ENCODE data around the gene COL5A1. TPM values are rescaled to one million over a fixed set of nuclear protein-coding genes. Genes with fewer than 3 reads are reported as not detected.

Gene COL5A1
- total and polyA plus RNA-seq, 2 experiments from 2014 or later, result 211 to 812 TPM

DNA sequence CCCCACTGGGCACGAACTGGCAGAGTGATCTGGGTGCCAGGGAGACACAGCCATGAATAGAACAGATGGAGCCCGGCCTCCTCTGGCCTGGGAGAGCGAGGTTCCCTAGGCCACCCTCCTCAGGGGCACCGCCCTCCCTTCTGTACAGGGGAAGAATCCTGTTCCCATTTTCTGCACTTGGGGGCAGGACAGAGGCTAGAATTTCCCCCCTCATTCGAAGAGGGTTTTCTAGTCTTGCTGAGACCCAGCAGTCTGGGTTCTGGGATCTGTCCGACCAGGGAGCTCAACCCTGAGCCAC lies 52.7 kb downstream of the COL5A1 start:
- H3K27ac ChIP-seq, result no peak overlapping the region
- H3K4me1 ChIP-seq (ENCODE audit: insufficient read depth), result peaks cover 14% of the 10 kb centered on the region
- H3K9me2 ChIP-seq (ENCODE audit: insufficient read depth), result no peaks in the 10 kb centered on the region
- no peak overlapping the region for H3K4me2 ChIP-seq (ENCODE audit: unreplicated experiment)
- in situ Hi-C loops (cut with MboI), result no loop called here
- 70 to 72% methylated on average over 6 of the region's 6 CpGs for WGBS, 2 experiments (ENCODE audit: low coverage in 1 of 2, low lambda C conversion rate in 2 of 2, missing lambda C conversion rate in 2 of 2)
- H3K79me2 ChIP-seq (ENCODE audit: insufficient read depth), result peaks cover 100% of the 10 kb centered on the region
- H3K9ac ChIP-seq, result no peak overlapping the region
- peaks cover 28% of the 10 kb centered on the region for H3K36me3 ChIP-seq (ENCODE audit: low read depth)
- no peaks in the 10 kb centered on the region for H3K27me3 ChIP-seq (replicated peaks; ENCODE audit: insufficient read depth)
- no peaks in the 10 kb centered on the region for H3K9me3 ChIP-seq (ENCODE audit: low read depth)
- H4K20me1 ChIP-seq (ENCODE audit: insufficient read depth), result peaks cover 8% of the 10 kb centered on the region; the same call in 1 of the 2 replicates
- DNase-seq, result no peak
- no peak overlapping the region for H2AFZ ChIP-seq
- TF ChIP-seq EZH2phosphoT487 (IDR thresholded peaks at IDR 0.05; ENCODE audit: insufficient read depth, low read depth), result no peak
- TF ChIP-seq EZH2 (IDR thresholded peaks at IDR 0.05; ENCODE audit: insufficient read depth, poor library complexity, severe bottlenecking), result no peak
- peaks cover 60% of the 10 kb centered on the region for H3F3A ChIP-seq (ENCODE audit: insufficient read depth)
- no peak overlapping the region for H3K4me3 ChIP-seq

DNA sequence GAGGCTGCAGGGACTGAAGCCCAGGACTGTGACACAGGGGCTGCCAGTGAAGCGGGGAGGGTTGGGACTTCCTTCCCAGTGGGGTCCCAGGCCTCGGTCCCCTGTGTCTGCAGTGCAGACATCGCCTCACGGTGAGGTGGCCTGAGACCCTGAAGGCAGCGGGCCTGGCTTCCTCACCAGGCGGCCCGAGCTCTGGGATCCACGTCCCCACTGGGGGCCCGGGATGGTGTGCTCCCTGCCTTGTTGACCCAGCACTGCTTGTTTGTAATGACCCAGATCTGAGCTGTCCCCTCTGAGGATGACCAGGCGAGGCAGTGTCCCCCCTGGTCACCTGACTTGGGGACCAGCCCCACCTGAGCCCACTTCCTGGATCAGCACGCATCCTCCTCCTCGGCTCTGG lies 53.1 kb downstream of the COL5A1 start:
- H3K9me3 ChIP-seq (ENCODE audit: low read depth), result no peaks in the 10 kb centered on the region
- no peak for DNase-seq
- no peak overlapping the region for H3K9ac ChIP-seq
- in situ Hi-C loops (cut with MboI), result no loop called here
- H3F3A ChIP-seq (ENCODE audit: insufficient read depth), result peaks cover 57% of the 10 kb centered on the region
- H3K27ac ChIP-seq, result no peak overlapping the region
- no peak overlapping the region for H2AFZ ChIP-seq
- peaks cover 14% of the 10 kb centered on the region for H3K4me1 ChIP-seq (ENCODE audit: insufficient read depth)
- H3K79me2 ChIP-seq (ENCODE audit: insufficient read depth), result peaks cover 100% of the 10 kb centered on the region
- no peaks in the 10 kb centered on the region for H3K9me2 ChIP-seq (ENCODE audit: insufficient read depth)
- H3K4me3 ChIP-seq, result no peak overlapping the region
- 95 to 96% methylated on average over 11 of the region's 12 CpGs for WGBS, 2 experiments (ENCODE audit: low coverage in 1 of 2, low lambda C conversion rate in 2 of 2, missing lambda C conversion rate in 2 of 2)
- peaks cover 28% of the 10 kb centered on the region for H3K36me3 ChIP-seq (ENCODE audit: low read depth)
- no peak overlapping the region for H3K4me2 ChIP-seq (ENCODE audit: unreplicated experiment)
- H4K20me1 ChIP-seq (ENCODE audit: insufficient read depth), result peaks cover 8% of the 10 kb centered on the region; the same call in 1 of the 2 replicates
- TF ChIP-seq EZH2 (IDR thresholded peaks at IDR 0.05; ENCODE audit: insufficient read depth, poor library complexity, severe bottlenecking) (no peak), EZH2phosphoT487 (IDR thresholded peaks at IDR 0.05; ENCODE audit: insufficient read depth, low read depth) (no peak)
- H3K27me3 ChIP-seq (replicated peaks; ENCODE audit: insufficient read depth), result no peaks in the 10 kb centered on the region

GRCh38 chr9:134695144-134695543 lies 53.5 kb downstream of the COL5A1 start:
- Histone ChIP-seq H4K20me1 (ENCODE audit: insufficient read depth) (peaks cover 8% of the 10 kb centered on the region; the same call in 1 of the 2 replicates), H3K4me3 (no peak overlapping the region), H3K4me1 (ENCODE audit: insufficient read depth) (peaks cover 14% of the 10 kb centered on the region), H3K9me3 (ENCODE audit: low read depth) (no peaks in the 10 kb centered on the region), H2AFZ (no peak overlapping the region), H3K27me3 (replicated peaks; ENCODE audit: insufficient read depth) (no peaks in the 10 kb centered on the region), H3K9me2 (ENCODE audit: insufficient read depth) (no peaks in the 10 kb centered on the region), H3F3A (ENCODE audit: insufficient read depth) (peaks cover 54% of the 10 kb centered on the region), H3K79me2 (ENCODE audit: insufficient read depth) (peaks cover 100% of the 10 kb centered on the region), H3K9ac (no peak overlapping the region), H3K27ac (no peak overlapping the region), H3K36me3 (ENCODE audit: low read depth) (peaks cover 28% of the 10 kb centered on the region), H3K4me2 (ENCODE audit: unreplicated experiment) (no peak overlapping the region)
- DNase-seq, result no peak
- TF ChIP-seq EZH2phosphoT487 (IDR thresholded peaks at IDR 0.05; ENCODE audit: insufficient read depth, low read depth), result no peak
- no peak for TF ChIP-seq EZH2 (IDR thresholded peaks at IDR 0.05; ENCODE audit: insufficient read depth, poor library complexity, severe bottlenecking)
- 88 to 92% methylated on average over 11 to 12 of the region's 12 CpGs for WGBS, 2 experiments (ENCODE audit: low coverage in 1 of 2, low lambda C conversion rate in 2 of 2, missing lambda C conversion rate in 2 of 2)
- in situ Hi-C loops (cut with MboI), result no loop called here

- no peaks in the 10 kb centered on the region for H3K9me3 ChIP-seq (ENCODE audit: low read depth)
- 69 to 73% methylated on average over 8 of the region's 8 CpGs for WGBS, 2 experiments (ENCODE audit: low coverage in 1 of 2, low lambda C conversion rate in 2 of 2, missing lambda C conversion rate in 2 of 2)
- no peak overlapping the region for H3K4me3 ChIP-seq
- in situ Hi-C loops (cut with MboI), result no loop called here
- no peaks in the 10 kb centered on the region for H3K27me3 ChIP-seq (replicated peaks; ENCODE audit: insufficient read depth)
- H4K20me1 ChIP-seq (ENCODE audit: insufficient read depth), result peaks cover 8% of the 10 kb centered on the region; the same call in 1 of the 2 replicates
- TF ChIP-seq EZH2 (IDR thresholded peaks at IDR 0.05; ENCODE audit: insufficient read depth, poor library complexity, severe bottlenecking) (no peak), EZH2phosphoT487 (IDR thresholded peaks at IDR 0.05; ENCODE audit: insufficient read depth, low read depth) (no peak)
- no peak for DNase-seq
- H3K4me1 ChIP-seq (ENCODE audit: insufficient read depth), result peaks cover 8% of the 10 kb centered on the region; the same call in 1 of the 2 replicates
- H3K27ac ChIP-seq, result 0 out of 2 replicates have a peak overlapping the region, but pooled peaks have one; percentile 6
- H3F3A ChIP-seq (ENCODE audit: insufficient read depth), result peaks cover 54% of the 10 kb centered on the region
- no peak overlapping the region for H3K9ac ChIP-seq
- H2AFZ ChIP-seq, result no peak overlapping the region
- peaks cover 100% of the 10 kb centered on the region for H3K79me2 ChIP-seq (ENCODE audit: insufficient read depth)
- H3K36me3 ChIP-seq (ENCODE audit: low read depth), result peaks cover 32% of the 10 kb centered on the region
- H3K4me2 ChIP-seq (ENCODE audit: unreplicated experiment), result no peak overlapping the region
- no peaks in the 10 kb centered on the region for H3K9me2 ChIP-seq (ENCODE audit: insufficient read depth)
Measured at GRCh38 chr9:134696433-134696832, 54.8 kb downstream of the COL5A1 start.

DNA sequence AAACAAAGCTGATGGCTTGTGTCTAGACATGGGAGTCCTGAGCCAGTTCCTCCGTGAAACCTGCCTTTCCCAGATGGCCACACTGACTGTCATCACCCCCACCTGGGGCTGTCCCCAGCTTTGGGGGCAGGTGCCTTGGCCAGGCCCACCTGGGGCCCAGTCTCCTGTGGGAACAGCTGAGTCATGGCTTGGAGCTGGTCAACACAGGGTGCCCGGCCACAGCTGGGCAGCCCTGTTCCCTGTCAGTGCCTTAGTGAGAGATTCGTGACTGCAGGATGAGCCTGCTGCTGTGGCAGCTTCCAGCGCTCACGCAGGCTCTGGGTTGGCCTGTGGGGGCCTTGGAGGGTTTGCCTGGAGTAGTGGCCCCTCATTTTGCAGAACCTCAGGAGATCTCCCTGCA lies 56.5 kb downstream of the COL5A1 start:
- H3F3A ChIP-seq (ENCODE audit: insufficient read depth), result peaks cover 49% of the 10 kb centered on the region
- 71 to 85% methylated on average over 5 of the region's 5 CpGs for WGBS, 2 experiments (ENCODE audit: low coverage in 1 of 2, low lambda C conversion rate in 2 of 2, missing lambda C conversion rate in 2 of 2)
- no peaks in the 10 kb centered on the region for H3K4me1 ChIP-seq (ENCODE audit: insufficient read depth)
- no peaks in the 10 kb centered on the region for H3K9me2 ChIP-seq (ENCODE audit: insufficient read depth)
- DNase-seq, result no peak
- peaks cover 100% of the 10 kb centered on the region for H3K79me2 ChIP-seq (ENCODE audit: insufficient read depth)
- H3K9ac ChIP-seq, result no peak overlapping the region
- no peak overlapping the region for H3K27ac ChIP-seq
- in situ Hi-C loops (cut with MboI), result no loop called here
- H2AFZ ChIP-seq, result no peak overlapping the region
- H3K4me3 ChIP-seq, result no peak overlapping the region
- TF ChIP-seq EZH2 (IDR thresholded peaks at IDR 0.05; ENCODE audit: insufficient read depth, poor library complexity, severe bottlenecking), result no peak
- no peak for TF ChIP-seq EZH2phosphoT487 (IDR thresholded peaks at IDR 0.05; ENCODE audit: insufficient read depth, low read depth)
- no peaks in the 10 kb centered on the region for H3K27me3 ChIP-seq (replicated peaks; ENCODE audit: insufficient read depth)
- H4K20me1 ChIP-seq (ENCODE audit: insufficient read depth), result peaks cover 8% of the 10 kb centered on the region; the same call in 1 of the 2 replicates
- no peak overlapping the region for H3K4me2 ChIP-seq (ENCODE audit: unreplicated experiment)
- H3K9me3 ChIP-seq (ENCODE audit: low read depth), result no peaks in the 10 kb centered on the region
- H3K36me3 ChIP-seq (ENCODE audit: low read depth), result peaks cover 31% of the 10 kb centered on the region
